Uterus (tissue), 4 donors: ENCODE data around the gene EGLN3. TPM values are rescaled to one million over a fixed set of nuclear protein-coding genes. Genes with fewer than 3 reads are reported as not detected.
"Not testable (repeated sequence)": the region's sequence is repeated elsewhere in the genome, so short reads cannot be mapped to it uniquely, and the experiment has no call there.

Experiments
- DNase-seq, 2 donors: peaks; one replicate each; pipeline ENCODE4 v3.0.0-alpha.2; 2019 to 2020
- H3K27ac ChIP-seq, 2 donors: fragments of 200-600 bp; sonication (generic); 1 replicate in 1 of 2; 2 replicates in 1 of 2; pipeline ENCODE4 v1.5.1; 2016 to 2018
- H3K27me3 ChIP-seq, 2 donors: fragments of 200-600 bp; sonication (generic); one replicate each; pipeline ENCODE4 v1.5.1; 2018 to 2019; ENCODE audit warnings: control low read depth in 1 of 2
- H3K36me3 ChIP-seq, 2 donors: fragments of 200-600 bp; sonication (generic); one replicate each; pipeline ENCODE4 v1.5.1; 2019; ENCODE audit warnings: control low read depth in 1 of 2
- H3K4me1 ChIP-seq, 2 donors: fragments of 200-600 bp; sonication (generic); one replicate each; pipeline ENCODE4 v1.5.1; 2018 to 2019; ENCODE audit warnings: control low read depth in 1 of 2
- H3K4me3 ChIP-seq, 2 donors: fragments of 200-600 bp; sonication (generic); 1 replicate in 1 of 2; 2 replicates in 1 of 2; pipeline ENCODE4 v1.5.1; 2018 to 2019; ENCODE audit warnings: mild to moderate bottlenecking in 1 of 2
- H3K9me3 ChIP-seq, 2 donors: fragments of 200-600 bp; sonication (generic); one replicate each; pipeline ENCODE4 v1.5.1; 2019; ENCODE audit warnings: control low read depth in 1 of 2
- CTCF ChIP-seq, 4 experiments: fragments of 200-600 bp in 2 of 4; fragments of 450-650 bp in 2 of 4; sonication (generic) in 2 of 4; IDR thresholded peaks; one replicate each; pipeline ENCODE4 v1.5.1; 2016 to 2019; ENCODE audit warnings: antibody characterized with exemption in 4 of 4, mild to moderate bottlenecking in 2 of 4, moderate library complexity in 1 of 4
- POLR2A ChIP-seq, 2 donors: fragments of 450-650 bp; IDR thresholded peaks; one replicate each; pipeline ENCODE4 v1.6.1; 2016; ENCODE audit warnings: antibody characterized with exemption in 2 of 2, mild to moderate bottlenecking in 1 of 2, moderate library complexity in 1 of 2
- intact Hi-C: fragments of 100-400 bp; cut with DNase I; formaldehyde crosslinking; loops from one replicate; pipeline ENCODE4 v1.15.1; 2023; ENCODE audit warnings: low total_unique reads
- total RNA-seq, 4 donors: library from RNA; depleted of rRNA in 3 of 4; stranded (reverse); fragments of >200 nt in 3 of 4; gene quantifications; one replicate each; pipeline versions ENCODE4 v1.1.0 to v1.2.4, GENCODE V29; 2014 to 2023
- donor health status: DM: yes; HTN: yes; CAD: no.

EGLN3 gene
- total RNA-seq, 4 donors from 2014 or later: 2.6 to 42.7 (median 8.7) TPM

DNA sequence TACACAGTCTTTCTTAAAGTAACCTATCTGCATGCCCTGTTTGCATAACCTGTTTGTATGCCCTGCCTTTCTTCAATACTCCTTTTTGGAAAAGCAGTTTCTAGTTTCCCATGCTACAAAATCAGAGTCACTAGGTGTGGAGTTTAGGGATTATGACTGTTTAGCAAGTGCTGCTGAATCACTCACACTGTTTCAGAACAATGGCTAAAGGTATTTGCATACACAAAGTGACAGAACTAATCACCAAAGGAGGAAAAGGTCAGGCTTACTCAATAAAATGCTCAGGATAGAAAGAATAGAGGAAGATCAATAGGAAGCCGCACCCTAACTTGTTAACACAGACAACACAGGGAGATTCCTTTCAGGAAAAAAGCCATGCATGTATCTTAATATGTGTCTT, 19.4 kb downstream of the EGLN3 start:
- H3K4me1 ChIP-seq: no peaks in the 10 kb centered on the region
- DNase-seq: no peak
- no peak overlapping the region for H3K4me3 ChIP-seq
- no peak overlapping the region for H3K27ac ChIP-seq
- H3K9me3 ChIP-seq: no peaks in the 10 kb centered on the region
- H3K36me3 ChIP-seq: no peaks in the 10 kb centered on the region
- intact Hi-C loops: no loop called here
- no peaks in the 10 kb centered on the region for H3K27me3 ChIP-seq
- no peak for TF ChIP-seq CTCF (IDR thresholded peaks at IDR 0.05)
- no peak for TF ChIP-seq POLR2A (IDR thresholded peaks at IDR 0.05)

GRCh38 chr14:33930439-33930838, 20.4 kb downstream of the EGLN3 start:
- no peaks in the 10 kb centered on the region for H3K27me3 ChIP-seq
- H3K36me3 ChIP-seq: no peaks in the 10 kb centered on the region
- no peak overlapping the region for H3K27ac ChIP-seq
- DNase-seq: no peak
- no peaks in the 10 kb centered on the region for H3K9me3 ChIP-seq
- intact Hi-C loops: no loop called here
- TF ChIP-seq CTCF (IDR thresholded peaks at IDR 0.05) (no peak), POLR2A (IDR thresholded peaks at IDR 0.05) (no peak)
- H3K4me1 ChIP-seq: no peaks in the 10 kb centered on the region
- no peak overlapping the region for H3K4me3 ChIP-seq

GRCh38 chr14:33929799-33930408, 21.0 kb downstream of the EGLN3 start:
- intact Hi-C loops: no loop called here
- Histone ChIP-seq H3K27me3 (no peaks in the 10 kb centered on the region), H3K9me3 (no peaks in the 10 kb centered on the region), H3K36me3 (no peaks in the 10 kb centered on the region), H3K4me3 (no peak overlapping the region), H3K4me1 (no peaks in the 10 kb centered on the region), H3K27ac (no peak overlapping the region)
- no peak for DNase-seq
- no peak for TF ChIP-seq CTCF (IDR thresholded peaks at IDR 0.05)
- no peak for TF ChIP-seq POLR2A (IDR thresholded peaks at IDR 0.05)

GRCh38 chr14:33928895-33929294, 22.0 kb downstream of the EGLN3 start:
- TF ChIP-seq CTCF (IDR thresholded peaks at IDR 0.05) (no peak), POLR2A (IDR thresholded peaks at IDR 0.05) (no peak)
- intact Hi-C loops: no loop called here
- no peaks in the 10 kb centered on the region for H3K4me1 ChIP-seq
- no peaks in the 10 kb centered on the region for H3K27me3 ChIP-seq
- no peaks in the 10 kb centered on the region for H3K36me3 ChIP-seq
- no peak for DNase-seq
- no peak overlapping the region for H3K27ac ChIP-seq
- no peaks in the 10 kb centered on the region for H3K9me3 ChIP-seq
- H3K4me3 ChIP-seq: no peak overlapping the region

GRCh38 chr14:33927944-33928343, 22.9 kb downstream of the EGLN3 start:
- H3K27ac ChIP-seq: no peak overlapping the region

DNA sequence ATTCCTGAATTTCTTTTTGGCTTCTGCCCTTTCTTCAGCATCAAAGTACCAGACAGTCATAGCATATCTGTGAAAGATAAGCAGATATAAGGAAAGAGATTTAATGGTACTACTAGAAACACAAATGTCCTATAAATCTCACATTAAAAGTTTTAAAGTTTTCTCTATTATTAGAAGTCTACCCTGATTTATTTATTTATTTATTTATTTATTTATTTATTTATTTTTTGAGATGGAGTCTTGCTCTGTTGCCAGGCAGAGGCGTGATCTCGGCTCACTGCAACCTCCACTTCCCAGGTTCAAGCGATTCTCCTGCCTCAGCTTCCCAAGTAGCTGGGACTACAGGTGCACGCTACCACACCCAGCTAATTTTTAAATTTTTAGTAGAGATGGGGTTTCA, 23.9 kb downstream of the EGLN3 start:
- H3K36me3 ChIP-seq, DNase-seq, H3K4me1 ChIP-seq, H3K4me3 ChIP-seq, H3K27ac ChIP-seq, H3K9me3 ChIP-seq, H3K27me3 ChIP-seq, intact Hi-C loops: not testable (repeated sequence)

More at GRCh38 chr14:33927944-33928343, 22.9 kb downstream of the EGLN3 start:
- Histone ChIP-seq H3K4me1 (no peaks in the 10 kb centered on the region), H3K36me3 (no peaks in the 10 kb centered on the region), H3K9me3 (no peaks in the 10 kb centered on the region), H3K4me3 (no peak overlapping the region), H3K27me3 (no peaks in the 10 kb centered on the region)
- no peak for DNase-seq
- intact Hi-C loops: no loop called here
- TF ChIP-seq CTCF (IDR thresholded peaks at IDR 0.05) (no peak), POLR2A (IDR thresholded peaks at IDR 0.05) (no peak)
